Measurements from ENCODE around the gene ERAP2.
A peak's percentile ranks its signal among the peaks of the same experiment; 100 is the strongest.
"Not testable (repeated sequence)": the region's sequence is repeated elsewhere in the genome, so short reads cannot be mapped to it uniquely, and the experiment has no call there.

Gene ERAP2

DNA sequence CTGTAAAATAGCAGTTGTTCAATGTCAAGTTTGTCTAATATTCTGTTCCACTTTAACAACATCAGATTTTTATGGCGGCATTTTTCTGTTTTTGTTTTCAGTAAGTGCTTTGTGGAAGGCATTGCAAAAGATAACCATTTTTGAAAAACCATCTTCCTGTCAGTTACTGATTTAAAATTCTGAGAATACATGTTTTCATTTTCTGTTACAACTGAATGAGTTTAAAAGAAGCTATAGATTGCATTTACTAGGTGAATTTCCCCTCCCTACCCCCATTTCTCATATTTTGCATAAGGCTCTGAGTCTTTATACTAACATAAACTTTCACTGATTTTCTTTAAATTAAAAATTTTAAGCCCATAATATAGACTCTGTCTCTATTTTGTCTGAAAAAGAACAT lies 4.6 kb upstream of the ERAP2 start:
- Mint-ChIP-seq H3K9me3 (no peaks in the 10 kb centered on the region), H3K27ac (no peak overlapping the region), H3K27me3 (no peaks in the 10 kb centered on the region), H3K4me1 (peaks cover 68% of the 10 kb centered on the region), H3K36me3 (ENCODE audit: low read depth) (no peaks in the 10 kb centered on the region), H3K4me3 (peak overlapping the region; percentile 30)
- ATAC-seq = no peak
- no peak for DNase-seq

- no peak for ATAC-seq
- no peak overlapping the region for H3K4me3 Mint-ChIP-seq
Observed at GRCh38 chr5:96873449-96873848, 2.9 kb upstream of the ERAP2 start.

DNA sequence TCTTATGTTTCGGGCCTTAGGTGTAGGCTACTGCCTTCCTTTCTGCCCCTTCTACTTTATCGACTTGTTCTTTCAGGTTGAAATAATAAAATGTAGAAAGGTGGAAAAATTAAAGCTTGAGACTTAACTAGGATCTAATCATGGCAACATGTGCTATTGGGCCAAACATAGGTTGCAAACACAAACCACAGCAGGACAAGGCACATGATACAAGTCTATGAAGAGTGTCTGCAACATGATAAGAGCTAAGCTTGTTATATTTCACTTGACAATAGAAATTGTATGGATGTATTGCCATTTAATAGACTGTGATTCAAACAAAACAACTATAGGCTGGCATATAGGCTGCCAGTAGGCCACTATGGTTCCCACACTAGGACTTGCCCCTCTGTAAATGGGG lies 1.7 kb upstream of the ERAP2 start:
- Mint-ChIP-seq H3K9me3 (no peaks in the 10 kb centered on the region), H3K4me3 (no peak overlapping the region), H3K27ac (peak overlapping the region; percentile 78), H3K36me3 (ENCODE audit: low read depth) (no peaks in the 10 kb centered on the region), H3K27me3 (no peaks in the 10 kb centered on the region), H3K4me1 (peaks cover 76% of the 10 kb centered on the region)
- no peak for ATAC-seq
- no peak for DNase-seq

More at GRCh38 chr5:96873449-96873848, 2.9 kb upstream of the ERAP2 start:
- no peak for DNase-seq
- no peaks in the 10 kb centered on the region for H3K9me3 Mint-ChIP-seq
- peak overlapping the region; percentile 18 for H3K27ac Mint-ChIP-seq
- no peaks in the 10 kb centered on the region for H3K27me3 Mint-ChIP-seq
- no peaks in the 10 kb centered on the region for H3K36me3 Mint-ChIP-seq (ENCODE audit: low read depth)
- H3K4me1 Mint-ChIP-seq = peaks cover 78% of the 10 kb centered on the region

DNA sequence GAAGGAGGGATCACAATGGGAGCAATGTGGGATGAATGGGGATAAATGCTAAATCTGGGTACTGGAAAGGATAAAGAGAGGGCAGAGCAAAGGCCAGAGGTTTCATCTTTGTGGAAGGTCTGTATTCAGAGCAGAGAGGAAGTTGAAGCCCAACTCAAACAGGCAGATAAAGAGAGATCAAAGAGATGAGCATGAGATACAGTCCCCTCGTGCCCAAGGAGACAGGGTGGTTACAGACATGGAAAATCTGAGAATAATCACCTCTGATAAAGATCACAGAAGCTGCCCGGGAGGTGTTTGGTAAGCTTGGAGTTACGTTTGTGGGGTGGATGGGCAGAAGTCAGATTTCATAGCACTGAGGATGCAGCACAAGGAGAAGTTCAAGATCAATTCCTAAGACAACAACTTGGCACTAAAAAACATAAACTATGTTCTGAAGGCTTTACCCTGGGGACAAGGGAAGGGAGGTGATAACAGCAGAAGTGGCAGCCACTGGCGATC lies 459 bp upstream of the ERAP2 start:
- H3K36me3 Mint-ChIP-seq (ENCODE audit: low read depth) = peaks cover 8% of the 10 kb centered on the region
- peak overlapping the region; percentile 97 for H3K27ac Mint-ChIP-seq
- H3K4me3 Mint-ChIP-seq = peak overlapping the region; percentile 96
- H3K9me3 Mint-ChIP-seq = no peaks in the 10 kb centered on the region
- ATAC-seq (peak; percentile 81), DNase-seq (peak; percentile 27)
- peaks cover 76% of the 10 kb centered on the region for H3K4me1 Mint-ChIP-seq
- H3K27me3 Mint-ChIP-seq = no peaks in the 10 kb centered on the region

- Mint-ChIP-seq H3K4me1 (peaks cover 76% of the 10 kb centered on the region), H3K27ac (peak overlapping the region; percentile 97), H3K4me3 (peak overlapping the region; percentile 96), H3K36me3 (ENCODE audit: low read depth) (peaks cover 19% of the 10 kb centered on the region)
- H3K9me3 Mint-ChIP-seq, H3K27me3 Mint-ChIP-seq, DNase-seq: not testable (repeated sequence)
- peak; percentile 16 for ATAC-seq
Observed at GRCh38 chr5:96876977-96877469, 723 bp downstream of the ERAP2 start.

DNA sequence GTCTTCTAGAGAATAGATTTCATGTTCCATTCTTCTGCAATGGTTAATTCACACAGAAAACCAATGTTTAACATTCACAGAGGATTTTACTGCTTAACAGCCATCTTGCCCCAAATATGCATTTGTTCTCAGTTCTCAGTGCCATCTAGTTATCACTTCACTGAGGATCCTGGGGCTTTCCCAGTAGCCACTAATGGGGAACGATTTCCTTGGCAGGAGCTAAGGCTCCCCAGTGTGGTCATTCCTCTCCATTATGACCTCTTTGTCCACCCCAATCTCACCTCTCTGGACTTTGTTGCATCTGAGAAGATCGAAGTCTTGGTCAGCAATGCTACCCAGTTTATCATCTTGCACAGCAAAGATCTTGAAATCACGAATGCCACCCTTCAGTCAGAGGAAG lies 3.4 kb downstream of the ERAP2 start:
- Mint-ChIP-seq H3K27ac (peak overlapping the region; percentile 69), H3K4me3 (peak overlapping the region; percentile 21), H3K9me3 (no peaks in the 10 kb centered on the region), H3K4me1 (peaks cover 79% of the 10 kb centered on the region), H3K27me3 (no peaks in the 10 kb centered on the region), H3K36me3 (ENCODE audit: low read depth) (peaks cover 39% of the 10 kb centered on the region)
- no peak for DNase-seq
- ATAC-seq = no peak

- ATAC-seq (no peak), DNase-seq (no peak)
- peak overlapping the region; percentile 48 for H3K4me3 Mint-ChIP-seq
- H3K27me3 Mint-ChIP-seq = no peaks in the 10 kb centered on the region
- no peaks in the 10 kb centered on the region for H3K9me3 Mint-ChIP-seq
- H3K27ac Mint-ChIP-seq = peak overlapping the region; percentile 69
- H3K4me1 Mint-ChIP-seq = peaks cover 80% of the 10 kb centered on the region
- peaks cover 49% of the 10 kb centered on the region for H3K36me3 Mint-ChIP-seq (ENCODE audit: low read depth)
Observed at GRCh38 chr5:96880444-96881164, 4.3 kb downstream of the ERAP2 start.

GRCh38 chr5:96881511-96882115 lies 5.3 kb downstream of the ERAP2 start:
- DNase-seq = no peak
- peak overlapping the region; percentile 48 for H3K4me3 Mint-ChIP-seq
- H3K9me3 Mint-ChIP-seq = no peaks in the 10 kb centered on the region
- peaks cover 86% of the 10 kb centered on the region for H3K4me1 Mint-ChIP-seq
- H3K27me3 Mint-ChIP-seq = no peaks in the 10 kb centered on the region
- peak; percentile 57 for ATAC-seq
- H3K36me3 Mint-ChIP-seq (ENCODE audit: low read depth) = peaks cover 56% of the 10 kb centered on the region
- H3K27ac Mint-ChIP-seq = peak overlapping the region; percentile 69

- Mint-ChIP-seq H3K27me3 (no peaks in the 10 kb centered on the region), H3K36me3 (ENCODE audit: low read depth) (peaks cover 57% of the 10 kb centered on the region), H3K9me3 (no peaks in the 10 kb centered on the region), H3K27ac (no peak overlapping the region), H3K4me1 (peaks cover 75% of the 10 kb centered on the region), H3K4me3 (no peak overlapping the region)
- no peak for DNase-seq
- ATAC-seq = no peak
Observed at GRCh38 chr5:96883871-96884270, 7.6 kb downstream of the ERAP2 start.

- H3K27me3 Mint-ChIP-seq = no peaks in the 10 kb centered on the region
- peak overlapping the region; percentile 82 for H3K27ac Mint-ChIP-seq
- DNase-seq (no peak), ATAC-seq (no peak)
- H3K4me1 Mint-ChIP-seq = peaks cover 66% of the 10 kb centered on the region
- peaks cover 64% of the 10 kb centered on the region for H3K36me3 Mint-ChIP-seq (ENCODE audit: low read depth)
- H3K9me3 Mint-ChIP-seq = no peaks in the 10 kb centered on the region
- H3K4me3 Mint-ChIP-seq = no peak overlapping the region
Observed at GRCh38 chr5:96884995-96885394, 8.7 kb downstream of the ERAP2 start.

- Mint-ChIP-seq H3K4me1 (peaks cover 59% of the 10 kb centered on the region), H3K27ac (peak overlapping the region; percentile 82), H3K9me3 (no peaks in the 10 kb centered on the region), H3K27me3 (no peaks in the 10 kb centered on the region), H3K36me3 (ENCODE audit: low read depth) (peaks cover 57% of the 10 kb centered on the region), H3K4me3 (peak overlapping the region; percentile 52)
- DNase-seq (no peak), ATAC-seq (peak; percentile 80)
Observed at GRCh38 chr5:96885518-96886338, 9.4 kb downstream of the ERAP2 start.

DNA sequence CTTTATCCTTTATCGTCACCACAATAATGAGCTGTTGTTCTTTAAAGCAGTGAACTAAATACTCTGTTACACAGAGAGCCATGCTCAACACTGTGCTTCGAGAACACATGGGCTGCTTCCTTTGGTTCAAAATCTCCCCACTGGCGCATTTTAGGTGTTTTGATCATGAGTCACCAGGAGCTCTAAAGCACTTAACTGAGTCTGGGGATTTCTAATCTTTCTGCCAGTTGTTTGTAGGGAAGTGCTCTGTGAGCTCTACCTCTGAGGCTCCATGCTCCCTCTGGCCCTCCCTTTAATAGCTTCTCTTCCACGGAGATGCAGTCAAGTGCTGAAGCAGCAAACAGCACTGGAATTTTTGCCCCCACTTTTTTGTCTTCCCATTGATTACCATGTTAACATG lies 17.0 kb downstream of the ERAP2 start:
- Mint-ChIP-seq H3K4me3 (no peak overlapping the region), H3K4me1 (peaks cover 50% of the 10 kb centered on the region), H3K27me3 (no peaks in the 10 kb centered on the region), H3K36me3 (ENCODE audit: low read depth) (peaks cover 44% of the 10 kb centered on the region), H3K9me3 (no peaks in the 10 kb centered on the region), H3K27ac (peak overlapping the region; percentile 71)
- no peak for DNase-seq
- ATAC-seq = peak; percentile 76

DNA sequence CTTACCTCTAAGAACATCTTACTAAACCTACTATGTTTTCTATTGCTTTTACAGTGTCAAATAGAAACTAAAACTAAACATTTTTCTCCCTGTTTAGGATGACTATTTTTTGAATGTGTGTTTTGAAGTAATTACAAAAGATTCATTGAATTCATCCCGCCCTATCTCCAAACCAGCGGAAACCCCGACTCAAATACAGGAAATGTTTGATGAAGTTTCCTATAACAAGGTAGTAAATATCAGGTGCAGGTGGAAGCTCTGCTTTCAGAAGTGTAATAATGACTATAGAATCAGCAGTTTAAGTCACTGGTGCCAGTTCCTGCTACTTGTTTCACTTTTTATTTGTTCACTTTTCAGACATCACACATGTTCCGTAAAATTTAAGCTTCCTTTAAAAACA lies 20.0 kb downstream of the ERAP2 start:
- H3K9me3 Mint-ChIP-seq = no peaks in the 10 kb centered on the region
- no peak for DNase-seq
- H3K27me3 Mint-ChIP-seq = no peaks in the 10 kb centered on the region
- peak overlapping the region; percentile 94 for H3K27ac Mint-ChIP-seq
- peaks cover 53% of the 10 kb centered on the region for H3K36me3 Mint-ChIP-seq (ENCODE audit: low read depth)
- H3K4me3 Mint-ChIP-seq = peak overlapping the region; percentile 80
- peak; percentile 33 for ATAC-seq
- peaks cover 54% of the 10 kb centered on the region for H3K4me1 Mint-ChIP-seq

DNA sequence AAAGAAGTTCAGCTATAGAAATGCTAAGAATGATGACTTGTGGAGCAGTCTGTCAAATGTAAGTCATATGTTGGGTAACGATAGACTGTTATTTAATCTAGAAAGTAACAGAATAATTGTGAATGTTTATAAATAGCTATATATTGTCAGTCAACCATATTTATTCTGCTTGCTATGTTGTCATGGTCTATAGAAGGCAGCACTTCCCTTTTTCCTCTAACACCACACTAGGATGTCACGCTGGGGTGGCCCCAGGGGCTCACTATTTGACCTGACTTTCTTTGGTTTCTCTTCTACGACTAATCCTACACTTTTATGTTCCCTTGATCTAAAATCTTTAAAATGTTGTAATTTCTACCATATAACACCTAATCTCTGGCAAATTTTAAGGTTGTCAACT lies 20.5 kb downstream of the ERAP2 start:
- peaks cover 58% of the 10 kb centered on the region for H3K4me1 Mint-ChIP-seq
- H3K9me3 Mint-ChIP-seq = no peaks in the 10 kb centered on the region
- ATAC-seq = peak; percentile 83
- peaks cover 58% of the 10 kb centered on the region for H3K36me3 Mint-ChIP-seq (ENCODE audit: low read depth)
- peak overlapping the region; percentile 94 for H3K27ac Mint-ChIP-seq
- peak overlapping the region; percentile 80 for H3K4me3 Mint-ChIP-seq
- no peaks in the 10 kb centered on the region for H3K27me3 Mint-ChIP-seq
- DNase-seq = peak; percentile 34

Data from activated naive CD8-positive, alpha-beta T cell treated with anti-CD3 and anti-CD28 coated beads, Interleukin-2, amount 50 U/mL, for 24 hours (primary cell).